PC-3 (cell line): Measurements from ENCODE around the gene CELF5. TPM values are rescaled to one million over a fixed set of nuclear protein-coding genes. Genes with fewer than 3 reads are reported as not detected.
A peak's percentile ranks its signal among the peaks of the same experiment; 100 is the strongest.

Experiments
- ATAC-seq: fragments of 200-7000 bp; cut with Tn5 transposase; 2 replicates; pipeline ENCODE4 v1.9.1; 2020; ENCODE audit warnings: mild to moderate bottlenecking, moderate library complexity
- BruUV-seq: library from RNA; stranded (reverse); fragments of 400-500 nt; replicated peaks from 2 replicates; lab custom pipeline; 2021; lab: Mats Ljungman, UMichigan
- CTCF ChIA-PET: fragments of 300-600 bp; sonication (Branson Sonifier 250); formaldehyde crosslinking; loops from one replicate; lab custom pipeline; 2022; ENCODE audit warnings: antibody characterized with exemption; lab: Charles Lee
- POLR2A ChIA-PET: fragments of 300-600 bp; sonication (Branson Sonifier 250); formaldehyde crosslinking; loops from one replicate; lab custom pipeline; 2022; ENCODE audit warnings: antibody characterized with exemption; ENCODE audit not compliant: unreplicated experiment; lab: Charles Lee
- DNase-seq: peaks from one replicate; pipeline ENCODE4 v3.0.0-alpha.2; 2015
- H2AFZ ChIP-seq: fragments of 300-600 bp; sonication (generic); 2 replicates; pipeline ENCODE4 v1.6.0; 2016; ENCODE audit warnings: antibody characterized with exemption, low read length
- H3F3A ChIP-seq: fragments of 300-600 bp; sonication (generic); one replicate; pipeline ENCODE4 v1.6.0; 2017; ENCODE audit warnings: antibody characterized with exemption, low read length, control low read depth, mild to moderate bottlenecking; ENCODE audit not compliant: unreplicated experiment
- H3K27ac ChIP-seq: fragments of 300-600 bp; sonication (generic); 2 replicates; pipeline ENCODE4 v1.5.1; 2016; ENCODE audit warnings: mild to moderate bottlenecking, low read length
- H3K27me3 ChIP-seq: fragments of 300-600 bp; sonication (generic); 2 replicates; pipeline ENCODE4 v1.6.1; 2016; ENCODE audit warnings: low read length, mixed read lengths
- H3K36me3 ChIP-seq: fragments of 300-600 bp; sonication (generic); 2 replicates; pipeline ENCODE4 v1.6.1; 2016; ENCODE audit warnings: low read depth, mixed run types, low read length, mixed read lengths
- H3K4me1 ChIP-seq: fragments of 300-600 bp; sonication (generic); 2 replicates; pipeline ENCODE4 v1.5.1; 2016; ENCODE audit warnings: low read length; ENCODE audit not compliant: insufficient read depth
- H3K4me2 ChIP-seq: fragments of 300-600 bp; sonication (generic); 2 replicates; pipeline ENCODE4 v1.6.0; 2016; ENCODE audit warnings: low read length
- H3K4me3 ChIP-seq: fragments of 300-600 bp; sonication (generic); 2 replicates; pipeline ENCODE4 v1.5.1; 2016; ENCODE audit warnings: mild to moderate bottlenecking, low read length, mixed read lengths
- H3K79me2 ChIP-seq: fragments of 300-600 bp; sonication (generic); 2 replicates; pipeline ENCODE4 v1.6.1; 2017; ENCODE audit warnings: low read length, mixed read lengths
- H3K9ac ChIP-seq: fragments of 300-600 bp; sonication (generic); 2 replicates; pipeline ENCODE4 v1.6.0; 2016; ENCODE audit warnings: mild to moderate bottlenecking, low read length
- H3K9me2 ChIP-seq: fragments of 300-600 bp; sonication (generic); replicated peaks from 2 replicates; pipeline ENCODE4 v1.6.1; 2016; ENCODE audit warnings: mixed run types, low read length, mixed read lengths
- H3K9me3 ChIP-seq: fragments of 300-600 bp; sonication (generic); 2 replicates; pipeline ENCODE4 v1.6.1; 2016; ENCODE audit warnings: low read length, mixed read lengths
- H4K20me1 ChIP-seq: fragments of 300-600 bp; sonication (generic); 2 replicates; pipeline ENCODE4 v1.6.1; 2016; ENCODE audit warnings: low read length, mixed read lengths
- EZH2 ChIP-seq: fragments of 300-600 bp; sonication (generic); IDR thresholded peaks from one replicate; pipeline ENCODE4 v1.6.1; 2017; ENCODE audit warnings: antibody characterized with exemption, mild to moderate bottlenecking, low read length; ENCODE audit not compliant: unreplicated experiment
- EZH2phosphoT487 ChIP-seq: fragments of 300-600 bp; sonication (generic); IDR thresholded peaks from 2 replicates; pipeline ENCODE4 v1.6.1; 2018; ENCODE audit warnings: mild to moderate bottlenecking, antibody characterized with exemption, low read length, borderline replicate concordance
- intact Hi-C: fragments of 100-400 bp; cut with micrococcal nuclease; formaldehyde crosslinking; loops from 2 replicates; pipeline ENCODE4 v1.9.0; 2023
- total RNA-seq: library from RNA; depleted of rRNA; stranded (reverse); fragments of >200 nt; gene quantifications from 2 replicates; pipeline ENCODE4 v1.2.3, GENCODE V29; 2014
- TF ChIP-seq, protein P1 (sequence below): fragments of 300-600 bp; sonication (generic); conservative IDR thresholded peaks from 2 replicates; pipeline ENCODE4 v1.5.1; 2017; ENCODE audit warnings: antibody characterized with exemption, low read depth, mild to moderate bottlenecking, low read length

The CELF5 gene
- total RNA-seq, 1 experiment from 2014 or later: 0.44 TPM

DNA sequence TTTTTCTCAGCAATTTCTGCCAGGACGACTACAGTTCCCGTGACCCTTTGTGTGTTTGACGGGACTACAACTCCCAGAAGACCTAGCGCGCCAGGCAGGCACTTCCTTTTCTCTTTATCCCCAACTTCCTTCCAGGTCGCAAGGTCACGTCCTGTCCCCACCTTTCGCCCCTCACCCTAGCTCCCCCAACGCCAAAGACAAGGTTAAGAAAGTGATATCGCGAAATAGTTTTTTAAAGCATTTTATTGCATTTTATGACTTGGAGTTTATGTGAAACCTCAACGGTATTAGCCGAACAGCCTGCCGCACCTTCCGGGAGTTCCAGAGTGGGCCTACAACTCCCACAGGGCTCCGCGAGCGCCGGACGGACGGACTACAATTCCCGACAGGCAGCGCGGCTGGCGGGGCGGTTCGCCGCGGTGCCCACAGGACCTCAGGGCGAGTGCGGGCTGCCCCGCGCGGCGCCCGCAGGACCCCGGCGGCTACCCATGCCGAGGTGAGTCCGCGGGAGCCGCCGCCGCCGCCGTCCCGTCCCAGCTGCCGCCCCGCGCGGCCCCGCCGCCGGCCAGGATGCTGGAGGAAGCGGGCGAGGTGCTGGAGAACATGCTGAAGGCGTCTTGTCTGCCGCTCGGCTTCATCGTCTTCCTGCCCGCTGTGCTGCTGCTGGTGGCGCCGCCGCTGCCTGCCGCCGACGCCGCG lies 38.9 kb upstream of the CELF5 start, which contains the start of gene NCLN:
Gene NCLN (plus strand): TSS at position 470 of the 699 bp plus-strand sequence. CDS start 101 bp downstream, at position 571.
- peaks cover 10% of the 10 kb centered on the region for H3K4me1 ChIP-seq
- H3K4me3 ChIP-seq: peak within 1 kb of the TSS; percentile 96
- POLR2A ChIA-PET: no interaction called here
- H3K9me2 ChIP-seq: no peaks in the 10 kb centered on the region
- peak; percentile 89 for DNase-seq
- CTCF ChIA-PET: no interaction called here
- H3F3A ChIP-seq: no peaks in the 10 kb centered on the region
- H3K27ac ChIP-seq: peak within 1 kb of the TSS; percentile 75
- H3K9me3 ChIP-seq: no peaks in the 10 kb centered on the region
- peak within 1 kb of the TSS; percentile 97 for H3K9ac ChIP-seq
- no peaks in the 10 kb centered on the region for H3K36me3 ChIP-seq
- no TSS peak for BruUV-seq
- peak; percentile 86 for ATAC-seq
- peak within 1 kb of the TSS; percentile 98 for H3K4me2 ChIP-seq
- H3K27me3 ChIP-seq: no peaks in the 10 kb centered on the region
- H4K20me1 ChIP-seq: peaks cover 16% of the 10 kb centered on the region
- intact Hi-C loops: no loop called here
- peaks cover 48% of the 10 kb centered on the region for H3K79me2 ChIP-seq
- H2AFZ ChIP-seq: peak within 1 kb of the TSS; percentile 99
- TF ChIP-seq EZH2phosphoT487: no peak
- TF ChIP-seq, protein P1, sequence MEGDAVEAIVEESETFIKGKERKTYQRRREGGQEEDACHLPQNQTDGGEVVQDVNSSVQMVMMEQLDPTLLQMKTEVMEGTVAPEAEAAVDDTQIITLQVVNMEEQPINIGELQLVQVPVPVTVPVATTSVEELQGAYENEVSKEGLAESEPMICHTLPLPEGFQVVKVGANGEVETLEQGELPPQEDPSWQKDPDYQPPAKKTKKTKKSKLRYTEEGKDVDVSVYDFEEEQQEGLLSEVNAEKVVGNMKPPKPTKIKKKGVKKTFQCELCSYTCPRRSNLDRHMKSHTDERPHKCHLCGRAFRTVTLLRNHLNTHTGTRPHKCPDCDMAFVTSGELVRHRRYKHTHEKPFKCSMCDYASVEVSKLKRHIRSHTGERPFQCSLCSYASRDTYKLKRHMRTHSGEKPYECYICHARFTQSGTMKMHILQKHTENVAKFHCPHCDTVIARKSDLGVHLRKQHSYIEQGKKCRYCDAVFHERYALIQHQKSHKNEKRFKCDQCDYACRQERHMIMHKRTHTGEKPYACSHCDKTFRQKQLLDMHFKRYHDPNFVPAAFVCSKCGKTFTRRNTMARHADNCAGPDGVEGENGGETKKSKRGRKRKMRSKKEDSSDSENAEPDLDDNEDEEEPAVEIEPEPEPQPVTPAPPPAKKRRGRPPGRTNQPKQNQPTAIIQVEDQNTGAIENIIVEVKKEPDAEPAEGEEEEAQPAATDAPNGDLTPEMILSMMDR: no peak
- no peak for TF ChIP-seq EZH2

DNA sequence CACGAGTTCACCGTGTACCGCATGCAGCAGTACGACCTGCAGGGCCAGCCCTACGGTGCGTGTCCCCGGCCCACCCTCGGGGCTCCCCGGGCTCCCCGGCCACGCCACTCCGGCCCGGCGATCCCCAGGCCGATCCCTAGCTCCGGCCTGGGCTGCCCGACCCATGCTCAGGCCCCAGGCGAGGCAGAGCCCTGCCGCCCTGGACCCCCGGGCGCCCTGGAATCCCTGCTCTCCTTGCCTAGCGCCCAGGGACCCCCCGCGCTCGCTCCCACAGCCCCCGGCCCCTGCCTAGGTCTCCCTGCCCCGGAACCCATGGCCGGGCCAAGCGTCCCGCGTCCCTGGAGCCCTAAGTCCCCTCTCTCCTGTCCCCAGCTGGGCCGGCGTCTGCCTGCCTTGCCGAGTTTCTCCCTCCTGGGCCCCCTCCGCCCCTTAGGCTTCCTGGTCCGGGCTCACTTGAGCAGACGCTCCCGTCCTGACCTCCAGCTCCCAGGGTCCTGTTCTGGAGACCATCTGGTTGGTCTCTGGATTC lies 38.2 kb upstream of the CELF5 start:
- peak overlapping the region; percentile 36 for H3K27ac ChIP-seq
- DNase-seq (no peak), ATAC-seq (peak; percentile 45)
- H3F3A ChIP-seq: no peaks in the 10 kb centered on the region
- H3K27me3 ChIP-seq: no peaks in the 10 kb centered on the region
- peak overlapping the region; percentile 97 for H3K9ac ChIP-seq
- no peaks in the 10 kb centered on the region for H3K9me2 ChIP-seq
- no peaks in the 10 kb centered on the region for H3K36me3 ChIP-seq
- peaks cover 16% of the 10 kb centered on the region for H4K20me1 ChIP-seq
- POLR2A ChIA-PET: no interaction called here
- peak overlapping the region; percentile 96 for H3K4me3 ChIP-seq
- BruUV-seq: no TSS peak
- CTCF ChIA-PET: no interaction called here
- intact Hi-C loops: no loop called here
- peak overlapping the region; percentile 88 for H3K4me2 ChIP-seq
- no peak for TF ChIP-seq EZH2phosphoT487
- TF ChIP-seq, protein P1: no peak
- TF ChIP-seq EZH2: no peak
- H3K79me2 ChIP-seq: peaks cover 54% of the 10 kb centered on the region
- H3K4me1 ChIP-seq: peaks cover 10% of the 10 kb centered on the region
- H2AFZ ChIP-seq: peak overlapping the region; percentile 59; the same call in 1 of the 2 replicates
- no peaks in the 10 kb centered on the region for H3K9me3 ChIP-seq
